H9 (cell line): ENCODE results near the gene TMEM97. TPM values are rescaled to one million over a fixed set of nuclear protein-coding genes. Genes with fewer than 3 reads are reported as not detected.

ENCODE experiments used
- DNase-seq: peaks from one replicate; pipeline ENCODE4 v3.0.0-alpha.2; 2017
- H2AFZ ChIP-seq: one replicate; pipeline ENCODE4 v1.6.1; 2013; ENCODE audit warnings: mild to moderate bottlenecking, low read length, control low read depth, moderate library complexity
- H2AK5ac ChIP-seq: 2 replicates; pipeline ENCODE4 v1.6.1; 2013; ENCODE audit warnings: low read length, control low read depth, mixed read lengths; ENCODE audit not compliant: insufficient read length
- H2BK120ac ChIP-seq: one replicate; pipeline ENCODE4 v1.6.1; 2013; ENCODE audit warnings: low read depth, mild to moderate bottlenecking, low read length, control low read depth, inconsistent platforms; ENCODE audit not compliant: poor library complexity, severe bottlenecking
- H2BK12ac ChIP-seq: 2 replicates; pipeline ENCODE4 v1.6.1; 2013; ENCODE audit warnings: low read length, control low read depth, mixed read lengths, low read depth; ENCODE audit not compliant: insufficient read length
- H2BK15ac ChIP-seq: 2 replicates; pipeline ENCODE4 v1.6.1; 2013; ENCODE audit warnings: low read depth, low read length, control low read depth
- H2BK20ac ChIP-seq: one replicate; pipeline ENCODE4 v1.6.1; 2013; ENCODE audit warnings: low read depth, mild to moderate bottlenecking, low read length, control low read depth, inconsistent platforms; ENCODE audit not compliant: poor library complexity, severe bottlenecking
- H2BK5ac ChIP-seq: 2 replicates; pipeline ENCODE4 v1.6.1; 2013; ENCODE audit warnings: low read length, control low read depth, mixed read lengths; ENCODE audit not compliant: insufficient read length
- H3K14ac ChIP-seq: 2 replicates; pipeline ENCODE4 v1.6.1; 2013; ENCODE audit warnings: low read length, control low read depth; ENCODE audit not compliant: insufficient read depth
- H3K18ac ChIP-seq: 2 replicates; pipeline ENCODE4 v1.6.1; 2013; ENCODE audit warnings: low read depth, mild to moderate bottlenecking, mixed read lengths, low read length, control low read depth; ENCODE audit not compliant: insufficient read length
- H3K23ac ChIP-seq: 2 replicates; pipeline ENCODE4 v1.6.1; 2013; ENCODE audit warnings: low read length, control low read depth, mixed read lengths, low read depth; ENCODE audit not compliant: insufficient read length
- H3K23me2 ChIP-seq: 2 replicates; pipeline ENCODE4 v1.6.1; 2013; ENCODE audit warnings: low read depth, mild to moderate bottlenecking, mixed read lengths, low read length, control low read depth; ENCODE audit not compliant: insufficient read length, poor library complexity, severe bottlenecking
- H3K27ac ChIP-seq: 2 replicates; pipeline ENCODE4 v1.5.1; 2013; ENCODE audit warnings: low read length, control low read depth, mixed read lengths, low read depth; ENCODE audit not compliant: insufficient read length
- H3K27me3 ChIP-seq: 2 replicates; pipeline ENCODE4 v1.6.1; 2013; ENCODE audit warnings: low read length, control low read depth, inconsistent platforms; ENCODE audit not compliant: insufficient read depth
- H3K4ac ChIP-seq: 2 replicates; pipeline ENCODE4 v1.6.1; 2013; ENCODE audit warnings: low read depth, mild to moderate bottlenecking, control low read depth, inconsistent platforms, low read length, moderate library complexity
- H3K4me1 ChIP-seq: 2 replicates; pipeline ENCODE4 v1.6.1; 2013; ENCODE audit warnings: low read length, control low read depth, inconsistent platforms; ENCODE audit not compliant: insufficient read depth
- H3K4me2 ChIP-seq: 2 replicates; pipeline ENCODE4 v1.6.1; 2013; ENCODE audit warnings: low read length, control low read depth, mixed read lengths; ENCODE audit not compliant: insufficient read length, insufficient read depth
- H3K56ac ChIP-seq: 2 replicates; pipeline ENCODE4 v1.6.1; 2013; ENCODE audit warnings: low read depth, mild to moderate bottlenecking, mixed read lengths, low read length, control low read depth; ENCODE audit not compliant: insufficient read length
- H3K79me1 ChIP-seq: 2 replicates; pipeline ENCODE4 v1.6.1; 2013; ENCODE audit warnings: low read depth, mild to moderate bottlenecking, moderate library complexity, low read length, control low read depth, inconsistent platforms; ENCODE audit not compliant: insufficient read depth, poor library complexity, severe bottlenecking
- H3K79me2 ChIP-seq: 2 replicates; pipeline ENCODE4 v1.6.1; 2013; ENCODE audit warnings: low read length, control low read depth, inconsistent platforms; ENCODE audit not compliant: insufficient read depth
- H3K9ac ChIP-seq: 2 replicates; pipeline ENCODE4 v1.6.1; 2013; ENCODE audit warnings: low read length, control low read depth, mixed read lengths; ENCODE audit not compliant: insufficient read length; ENCODE audit errors: extremely low read depth
- H3K9me3 ChIP-seq: one replicate; pipeline ENCODE4 v1.6.1; 2013; ENCODE audit warnings: low read depth, low read length, inconsistent platforms; ENCODE audit not compliant: control insufficient read depth
- H3T11ph ChIP-seq: one replicate; pipeline ENCODE4 v1.6.1; 2013; ENCODE audit warnings: mild to moderate bottlenecking, low read length, control low read depth, inconsistent platforms
- H4K20me1 ChIP-seq: one replicate; pipeline ENCODE4 v1.6.1; 2013; ENCODE audit not compliant: control insufficient read depth, insufficient read length, insufficient read depth
- H4K5ac ChIP-seq: 2 replicates; pipeline ENCODE4 v1.6.1; 2013; ENCODE audit warnings: low read depth, mild to moderate bottlenecking, mixed read lengths, low read length, control low read depth; ENCODE audit not compliant: insufficient read length
- H4K8ac ChIP-seq: replicated peaks from 2 replicates; pipeline ENCODE4 v1.6.1; 2013; ENCODE audit warnings: low read length, control low read depth, mixed read lengths, low read depth; ENCODE audit not compliant: insufficient read length
- H4K91ac ChIP-seq: 2 replicates; pipeline ENCODE4 v1.6.1; 2013; ENCODE audit warnings: low read depth, mild to moderate bottlenecking, moderate library complexity, mixed read lengths, low read length, control low read depth; ENCODE audit not compliant: insufficient read length
- H3K27ac Mint-ChIP-seq, 3 experiments: 2 replicates in 2 of 3; 3 replicates in 1 of 3; pipeline ENCODE4 v1.8.0; 2020 to 2021; ENCODE audit warnings: mixed read lengths in 3 of 3, mild to moderate bottlenecking in 1 of 3, moderate library complexity in 1 of 3
- H3K27me3 Mint-ChIP-seq: 2 replicates; pipeline ENCODE4 v1.8.0; 2021; ENCODE audit warnings: low read depth, mild to moderate bottlenecking, moderate library complexity, mixed read lengths
- H3K36me3 Mint-ChIP-seq, 3 experiments: 2 replicates in 2 of 3; 3 replicates in 1 of 3; pipeline ENCODE4 v1.8.0; 2020 to 2021; ENCODE audit warnings: low read depth in 3 of 3, mixed read lengths in 3 of 3; ENCODE audit not compliant: insufficient read depth in 1 of 3
- H3K4me1 Mint-ChIP-seq, 2 experiments: 2 replicates each; pipeline ENCODE4 v1.8.0; 2020; ENCODE audit warnings: mixed read lengths in 2 of 2
- H3K4me3 Mint-ChIP-seq, 2 experiments: 2 replicates in 1 of 2; 3 replicates in 1 of 2; pipeline ENCODE4 v1.8.0; 2020 to 2021; ENCODE audit warnings: mild to moderate bottlenecking in 2 of 2, mixed read lengths in 2 of 2, moderate library complexity in 1 of 2
- H3K9me3 Mint-ChIP-seq, 2 experiments: 2 replicates in 1 of 2; 3 replicates in 1 of 2; pipeline ENCODE4 v1.8.0; 2020; ENCODE audit warnings: mild to moderate bottlenecking in 2 of 2, mixed read lengths in 2 of 2, moderate library complexity in 1 of 2
- CTCF ChIP-seq: fragments of 200-600 bp; sonication (generic); conservative IDR thresholded peaks from 3 replicates; pipeline ENCODE4 v1.8.0; 2021; ENCODE audit warnings: antibody characterized with exemption, mild to moderate bottlenecking
- WGBS: extraction: QIAGEN DNeasy Blood & Tissue Kit; methylation state at CpG from one replicate; pipeline ENCODE4 v1.1.7; 2013; ENCODE audit warnings: missing lambda C conversion rate, low lambda C conversion rate, mixed read lengths; ENCODE audit not compliant: insufficient read length; ENCODE audit errors: extremely low coverage; 5-methylcytosine and 5-hydroxymethylcytosine counted together
- total RNA-seq: library from RNA; stranded (reverse); gene quantifications from 2 replicates; pipeline ENCODE4 v1.2.1, GENCODE V29; 2021

The TMEM97 gene
- total RNA-seq, 1 experiment from 2014 or later, result 116 TPM

GRCh38 chr17:28274591-28275265 lies 44.3 kb upstream of the TMEM97 start:
- Histone ChIP-seq H3K9me3 (no peaks in the 10 kb centered on the region), H4K91ac (no peak overlapping the region), H4K8ac (no peak overlapping the region), H3K79me2 (no peaks in the 10 kb centered on the region), H3K14ac (no peak overlapping the region), H2AFZ (no peak overlapping the region), H3K4me1 (no peaks in the 10 kb centered on the region), H3K79me1 (no peaks in the 10 kb centered on the region), H3T11ph (no peak overlapping the region), H3K56ac (no peak overlapping the region), H3K4me2 (no peak overlapping the region), H3K9ac (no peak overlapping the region), H2BK20ac (no peak overlapping the region), H2BK12ac (no peak overlapping the region), H3K23me2 (no peaks in the 10 kb centered on the region), H2BK5ac (no peak overlapping the region), H2AK5ac (no peak overlapping the region), H4K5ac (no peak overlapping the region), H3K23ac (no peak overlapping the region), H3K4ac (no peak overlapping the region), H3K18ac (no peak overlapping the region), H4K20me1 (no peaks in the 10 kb centered on the region), H2BK15ac (no peak overlapping the region), H2BK120ac (no peak overlapping the region), H3K27me3 (no peaks in the 10 kb centered on the region), H3K27ac (no peak overlapping the region)
- WGBS, result no CpG with 5 or more reads among the region's 9 CpGs
- H3K36me3 Mint-ChIP-seq, result peaks cover 0 to 5% (median 0%) of the 10 kb centered on the region in 3 experiments; a peak in 1 of 7 replicates
- peak overlapping the region in 1 of 3 experiments; percentile 60; a peak in 1 of 7 replicates for H3K27ac Mint-ChIP-seq
- peak overlapping the region in 1 of 2 experiments; percentile 9; a peak in 1 of 5 replicates for H3K4me3 Mint-ChIP-seq
- DNase-seq, result no peak
- H3K27me3 Mint-ChIP-seq, result peaks cover 6% of the 10 kb centered on the region
- H3K4me1 Mint-ChIP-seq, result peaks cover 19 to 21% of the 10 kb centered on the region in 2 experiments
- H3K9me3 Mint-ChIP-seq, result peaks cover 0 to 7% of the 10 kb centered on the region in 2 experiments; a peak in 3 of 5 replicates
- TF ChIP-seq CTCF, result no peak
